Activated T-cell treated with anti-CD3 and anti-CD28 coated beads for 24 hours (primary cell): Measurements from ENCODE around the gene NUCB2.
"Not testable (repeated sequence)": the region's sequence is repeated elsewhere in the genome, so short reads cannot be mapped to it uniquely, and the experiment has no call there.

ENCODE experiments used
- DNase-seq: peaks from one replicate; pipeline ENCODE4 v3.0.0-alpha.2; 2020; ENCODE audit warnings: low read depth

NUCB2 gene

DNA sequence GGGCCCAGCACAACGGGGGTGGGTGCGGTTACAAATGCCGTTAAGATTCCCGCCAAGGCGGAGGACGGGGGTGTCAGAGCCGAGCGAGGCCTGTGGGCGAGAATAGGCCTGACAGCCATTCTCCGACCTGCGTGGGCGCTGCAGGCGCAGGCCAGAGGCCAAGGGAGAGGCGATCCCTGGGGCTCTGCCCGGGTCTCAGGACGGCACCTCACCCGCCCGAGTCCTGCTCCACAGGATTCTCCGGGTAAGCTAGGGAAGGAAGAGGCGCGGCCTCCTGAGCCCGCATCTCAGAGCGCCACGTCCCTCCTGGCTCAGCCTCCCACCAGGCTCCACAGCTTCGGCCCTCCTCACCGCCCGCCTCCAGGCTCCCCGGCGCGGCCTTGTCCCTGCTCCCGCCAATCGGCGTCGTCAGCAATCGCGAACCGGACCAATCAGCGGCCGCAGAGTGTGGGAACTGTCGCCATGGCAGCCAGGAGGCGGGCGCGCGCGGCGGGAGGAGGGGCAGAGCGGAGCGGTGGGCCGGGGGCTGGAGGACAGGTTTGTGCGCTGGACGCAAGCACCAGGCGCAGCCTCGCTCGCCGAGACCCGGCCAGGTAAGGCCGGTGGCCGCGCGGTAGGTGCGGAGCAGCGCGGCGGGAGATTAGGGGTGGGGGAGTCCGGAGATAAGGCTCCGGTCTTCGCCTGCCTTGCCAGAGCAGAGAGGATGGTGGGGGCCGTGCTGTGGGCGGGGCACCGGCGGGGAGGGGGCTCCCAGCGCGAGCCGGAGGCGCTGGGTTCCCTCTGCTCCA is at the start of gene NUCB2:
Gene NUCB2, plus strand, starts transcription at position 504 of the 788 bp plus-strand sequence. CDS start 18,585 bp downstream, outside the sequence.
- peak; percentile 93 for DNase-seq

- not testable (repeated sequence) for DNase-seq
Observed at GRCh38 chr11:17228186-17228925, 48.2 kb upstream of the NUCB2 start.

DNA sequence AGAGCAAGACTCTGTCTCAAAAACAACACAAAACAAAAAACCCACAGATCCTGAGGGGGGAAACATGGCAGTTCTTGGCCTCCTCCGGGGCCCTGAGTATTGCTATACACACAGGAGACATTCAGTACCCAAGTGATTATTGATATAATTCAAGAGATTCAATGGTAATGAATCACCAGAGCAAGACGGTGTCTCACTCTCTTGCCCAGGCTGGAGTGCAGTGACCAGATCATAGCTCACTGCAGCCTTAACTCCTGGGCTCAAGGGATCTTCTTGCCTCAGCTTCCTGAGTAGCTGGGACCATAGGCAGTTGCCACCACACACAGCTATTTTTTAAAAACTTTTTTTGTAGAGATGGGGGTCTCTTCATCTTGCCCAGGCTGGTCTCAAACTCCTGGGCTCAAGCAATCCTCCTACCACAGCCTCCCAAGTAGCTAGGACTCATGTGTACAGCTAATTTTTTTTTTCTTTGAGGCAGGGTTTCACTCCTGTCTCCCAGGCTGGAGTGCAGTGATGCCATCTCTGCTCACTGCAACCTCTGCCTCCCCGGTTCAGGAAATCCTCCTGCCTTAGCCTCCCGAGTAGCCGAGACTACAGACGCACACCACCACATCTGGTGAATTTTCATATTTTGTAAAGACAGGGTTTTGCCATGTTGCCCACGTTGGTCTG is 46.9 kb upstream of the NUCB2 start:
- DNase-seq, result no peak

- DNase-seq, result peak; percentile 46
Observed at GRCh38 chr11:17230867-17231851, 45.4 kb upstream of the NUCB2 start.

GRCh38 chr11:17233101-17233500 is 43.4 kb upstream of the NUCB2 start:
- DNase-seq, result no peak

- no peak for DNase-seq
Observed at GRCh38 chr11:17238377-17238776, 38.2 kb upstream of the NUCB2 start.

GRCh38 chr11:17239927-17240326 is 36.6 kb upstream of the NUCB2 start:
- DNase-seq, result not testable (repeated sequence)

DNA sequence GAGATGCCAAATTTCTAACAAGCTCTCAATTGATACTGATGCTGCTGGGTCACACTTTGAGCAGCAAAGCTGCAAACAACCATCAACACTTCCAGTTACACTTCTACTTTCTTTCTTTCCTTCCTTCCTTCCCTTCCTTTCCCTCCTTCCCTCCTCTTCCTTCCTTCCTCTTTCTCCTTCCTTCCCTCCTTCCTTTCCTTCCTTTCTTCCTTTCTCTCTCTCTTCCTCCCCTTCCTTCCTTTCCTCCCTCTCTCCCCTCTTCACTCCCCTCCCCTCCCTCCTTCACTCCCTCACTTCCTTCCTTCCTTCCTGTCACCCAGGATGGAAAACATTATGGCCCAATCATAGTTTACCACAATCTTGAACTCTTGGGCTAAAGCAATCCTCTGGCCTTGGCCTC is 35.8 kb upstream of the NUCB2 start:
- no peak for DNase-seq

GRCh38 chr11:17242954-17243353 is 33.6 kb upstream of the NUCB2 start:
- DNase-seq, result not testable (repeated sequence)

DNA sequence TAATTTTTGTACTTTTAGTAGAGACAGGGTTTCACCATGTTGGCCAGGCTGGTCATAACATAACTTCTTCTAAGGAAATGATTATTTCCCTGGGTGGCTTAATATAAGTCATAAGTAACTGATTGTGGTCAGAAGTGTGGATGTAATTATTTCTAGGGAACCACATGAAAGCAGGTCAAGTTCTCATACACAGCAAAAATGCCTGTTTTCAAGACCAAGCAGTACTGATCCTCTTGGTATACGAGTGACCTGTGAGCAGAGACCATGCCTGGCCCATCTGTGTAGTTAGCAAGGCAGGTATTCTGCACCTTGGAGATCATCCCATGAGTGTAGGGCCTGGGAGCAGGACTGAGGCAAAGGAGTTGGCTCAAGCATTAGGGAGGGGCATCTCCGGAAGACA is 32.5 kb upstream of the NUCB2 start:
- no peak for DNase-seq

- no peak for DNase-seq
Observed at GRCh38 chr11:17250561-17251350, 25.8 kb upstream of the NUCB2 start.

GRCh38 chr11:17252704-17253103 is 23.8 kb upstream of the NUCB2 start:
- no peak for DNase-seq

DNA sequence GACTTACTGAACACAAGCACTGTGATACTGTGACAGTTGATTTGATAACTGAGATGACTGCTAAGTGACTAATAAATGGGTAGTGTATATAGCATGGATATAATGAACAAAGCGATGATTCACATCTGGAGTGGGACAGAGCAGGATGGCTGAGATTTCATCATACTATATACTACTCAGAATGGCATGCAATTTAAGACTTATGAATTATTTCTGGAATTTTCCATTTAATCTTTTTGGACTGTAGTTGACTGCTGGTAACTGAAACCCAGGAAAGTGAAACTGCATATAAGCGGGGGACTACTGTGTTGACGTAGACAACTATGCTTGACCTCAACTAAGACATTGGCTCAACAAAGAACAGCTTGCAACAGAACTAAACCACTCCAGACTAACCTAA is 20.0 kb upstream of the NUCB2 start:
- DNase-seq, result no peak

DNA sequence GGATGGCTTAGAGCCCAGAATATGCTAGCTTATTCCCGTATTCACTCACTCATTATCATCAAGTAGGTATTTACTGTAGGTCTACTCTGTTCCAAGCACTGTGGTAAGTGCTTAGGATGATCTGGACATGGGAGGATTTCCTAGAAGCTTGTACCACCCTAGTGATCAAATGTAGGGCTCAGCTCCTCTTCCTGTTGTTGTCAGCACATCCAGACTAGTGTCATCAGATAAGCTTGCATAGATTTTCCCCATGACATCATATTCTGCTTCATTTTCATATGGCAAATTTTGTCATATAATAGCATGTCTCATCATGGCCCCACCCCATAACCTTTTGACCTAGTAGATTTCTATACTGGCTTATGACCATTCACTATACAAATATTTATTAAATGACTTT is 19.3 kb upstream of the NUCB2 start:
- no peak for DNase-seq

- DNase-seq, result no peak
Observed at GRCh38 chr11:17258670-17259069, 17.9 kb upstream of the NUCB2 start.

- no peak for DNase-seq
Observed at GRCh38 chr11:17259519-17259918, 17.0 kb upstream of the NUCB2 start.

GRCh38 chr11:17260020-17260419 is 16.5 kb upstream of the NUCB2 start:
- DNase-seq, result no peak

DNA sequence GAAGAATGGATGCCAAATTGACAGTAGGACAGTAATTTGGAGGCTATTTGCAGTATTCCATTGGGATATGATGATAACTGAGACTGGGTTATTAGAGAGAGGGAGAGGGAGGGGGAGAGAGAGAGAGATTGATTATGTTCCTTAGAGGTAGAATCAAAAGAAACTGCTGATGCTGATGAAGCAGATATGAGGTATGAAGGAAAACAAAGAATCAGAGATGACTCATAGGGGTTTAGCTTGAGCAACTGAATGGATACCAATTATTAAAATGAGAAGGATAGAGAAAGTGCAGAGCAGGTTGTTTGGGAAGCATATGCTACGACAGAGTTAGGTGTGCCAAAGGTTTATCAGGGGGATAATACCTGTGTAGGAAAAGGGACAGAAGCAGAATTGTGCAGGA is 12.8 kb upstream of the NUCB2 start:
- DNase-seq, result no peak

GRCh38 chr11:17266781-17267180 is 9.8 kb upstream of the NUCB2 start:
- no peak for DNase-seq

GRCh38 chr11:17267576-17267975 is 9.0 kb upstream of the NUCB2 start:
- no peak for DNase-seq

GRCh38 chr11:17268500-17268899 is 8.0 kb upstream of the NUCB2 start:
- DNase-seq, result not testable (repeated sequence)
